ENCODE data around the gene CREB3. TPM values are rescaled to one million over a fixed set of nuclear protein-coding genes. Genes with fewer than 3 reads are reported as not detected.

Gene CREB3
- total and polyA plus RNA-seq, 9 of the 15 experiments (the other 6 are each of a cell fraction or from before 2014, with no cell fraction given), result 5.7 to 18.3 (median 14.9) TPM

DNA sequence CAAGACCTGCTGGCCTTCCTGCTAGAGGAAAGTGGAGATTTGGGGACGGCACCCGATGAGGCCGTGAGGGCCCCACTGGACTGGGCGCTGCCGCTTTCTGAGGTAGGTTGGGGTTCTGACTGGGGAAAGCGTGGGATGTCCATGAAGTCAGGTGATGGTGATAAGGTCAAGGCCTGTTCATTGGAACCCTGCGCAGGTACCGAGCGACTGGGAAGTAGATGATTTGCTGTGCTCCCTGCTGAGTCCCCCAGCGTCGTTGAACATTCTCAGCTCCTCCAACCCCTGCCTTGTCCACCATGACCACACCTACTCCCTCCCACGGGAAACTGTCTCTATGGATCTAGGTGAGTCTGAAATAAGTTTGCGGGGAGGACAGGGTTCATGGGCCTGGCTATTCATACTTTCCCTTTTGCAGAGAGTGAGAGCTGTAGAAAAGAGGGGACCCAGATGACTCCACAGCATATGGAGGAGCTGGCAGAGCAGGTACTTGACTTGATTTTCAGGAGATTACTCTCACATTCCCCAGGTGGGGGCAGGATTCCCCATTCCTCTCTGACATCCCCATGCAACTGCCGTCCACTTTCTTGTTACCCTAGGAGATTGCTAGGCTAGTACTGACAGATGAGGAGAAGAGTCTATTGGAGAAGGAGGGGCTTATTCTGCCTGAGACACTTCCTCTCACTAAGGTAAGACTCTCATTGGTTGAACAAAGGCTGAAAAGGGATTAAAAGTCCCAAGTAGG lies 505 bp downstream of the CREB3 start (continued):
- no peak for TF ChIP-seq PRPF4 (IDR thresholded peaks at IDR 0.05; ENCODE audit: insufficient read depth, low read depth, low read length, poor library complexity, severe bottlenecking)
- TF ChIP-seq CHD1 (IDR thresholded peaks at IDR 0.05; ENCODE audit: low read length), result peak; percentile 42
- no peak for TF ChIP-seq SMARCA4 (IDR thresholded peaks at IDR 0.05)
- TF ChIP-seq NKRF (IDR thresholded peaks at IDR 0.05; ENCODE audit: borderline replicate concordance), result peak; percentile 55; the same call in 1 of the 2 replicates
- 0 out of 2 replicates have a peak, but pooled peaks have one; percentile 11 for TF ChIP-seq POLR2AphosphoS2 (IDR thresholded peaks at IDR 0.05; ENCODE audit: low read length)
- peak; percentile 27; the same call in 1 of the 2 replicates for TF ChIP-seq EGR1 (conservative IDR thresholded peaks at IDR 0.05)
- TF ChIP-seq CTBP1 (IDR thresholded peaks at IDR 0.05; ENCODE audit: borderline replicate concordance), result peak; percentile 55; the same call in 1 of the 2 replicates
- TF ChIP-seq KDM5B (IDR thresholded peaks at IDR 0.05; ENCODE audit: insufficient replicate concordance, low read depth, low read length), result peak; percentile 21
- no peak for TF ChIP-seq LCOR (CRISPR knock-in tag; IDR thresholded peaks at IDR 0.05)
- TF ChIP-seq, protein P1, sequence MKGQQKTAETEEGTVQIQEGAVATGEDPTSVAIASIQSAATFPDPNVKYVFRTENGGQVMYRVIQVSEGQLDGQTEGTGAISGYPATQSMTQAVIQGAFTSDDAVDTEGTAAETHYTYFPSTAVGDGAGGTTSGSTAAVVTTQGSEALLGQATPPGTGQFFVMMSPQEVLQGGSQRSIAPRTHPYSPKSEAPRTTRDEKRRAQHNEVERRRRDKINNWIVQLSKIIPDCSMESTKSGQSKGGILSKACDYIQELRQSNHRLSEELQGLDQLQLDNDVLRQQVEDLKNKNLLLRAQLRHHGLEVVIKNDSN (CRISPR knock-in tag; IDR thresholded peaks at IDR 0.05), result peak; percentile 4; the same call in 1 of the 2 replicates
- no peak for TF ChIP-seq DMBX1 (CRISPR knock-in tag; IDR thresholded peaks at IDR 0.05; ENCODE audit: borderline replicate concordance)
- TF ChIP-seq SPI1 (IDR thresholded peaks at IDR 0.05; ENCODE audit: borderline replicate concordance, low read depth, low read length), result peak; percentile 76
- peak; percentile 67 for TF ChIP-seq PKNOX1 (IDR thresholded peaks at IDR 0.05)
